Neural crest cell (in vitro differentiated cells): Measurements from ENCODE around the gene SKOR1. TPM values are rescaled to one million over a fixed set of nuclear protein-coding genes. Genes with fewer than 3 reads are reported as not detected.
A peak's percentile ranks its signal among the peaks of the same experiment; 100 is the strongest.

Experiments used
- DNase-seq: peaks from one replicate; pipeline ENCODE4 v3.0.0; 2021; ENCODE audit warnings: low read depth, mixed read lengths, low spot score
- H3K27ac Mint-ChIP-seq: one replicate; pipeline ENCODE4 v1.8.0; 2021; ENCODE audit warnings: mild to moderate bottlenecking, mixed read lengths; ENCODE audit not compliant: unreplicated experiment
- H3K27me3 Mint-ChIP-seq: 2 replicates; pipeline ENCODE4 v1.8.0; 2021; ENCODE audit warnings: low read depth, mild to moderate bottlenecking, mixed read lengths
- H3K36me3 Mint-ChIP-seq: 2 replicates; pipeline ENCODE4 v1.8.0; 2021; ENCODE audit warnings: low read depth, mild to moderate bottlenecking, mixed read lengths
- H3K4me1 Mint-ChIP-seq: 2 replicates; pipeline ENCODE4 v1.8.0; 2021; ENCODE audit warnings: mixed read lengths
- H3K4me3 Mint-ChIP-seq: one replicate; pipeline ENCODE4 v1.8.0; 2021; ENCODE audit warnings: mild to moderate bottlenecking, mixed read lengths
- H3K9me3 Mint-ChIP-seq: 2 replicates; pipeline ENCODE4 v1.8.0; 2021; ENCODE audit warnings: mixed read lengths
- CTCF ChIP-seq: fragments of 200-600 bp; sonication (generic); conservative IDR thresholded peaks from 2 replicates; pipeline ENCODE4 v1.5.0; 2021; ENCODE audit warnings: antibody characterized with exemption, mild to moderate bottlenecking
- total RNA-seq: library from RNA; stranded (reverse); gene quantifications from 2 replicates; pipeline ENCODE4 v1.2.1, GENCODE V29; 2021

Gene SKOR1
- total RNA-seq, 1 donor from 2014 or later, result 0.49 TPM

GRCh38 chr15:67854358-67854757 lies 29.0 kb downstream of the SKOR1 start:
- H3K9me3 Mint-ChIP-seq, result no peaks in the 10 kb centered on the region
- TF ChIP-seq CTCF, result no peak
- H3K4me3 Mint-ChIP-seq, result no peak overlapping the region
- no peaks in the 10 kb centered on the region for H3K36me3 Mint-ChIP-seq
- no peak for DNase-seq
- H3K27ac Mint-ChIP-seq, result no peak overlapping the region
- H3K27me3 Mint-ChIP-seq, result no peaks in the 10 kb centered on the region
- H3K4me1 Mint-ChIP-seq, result peaks cover 9% of the 10 kb centered on the region

DNA sequence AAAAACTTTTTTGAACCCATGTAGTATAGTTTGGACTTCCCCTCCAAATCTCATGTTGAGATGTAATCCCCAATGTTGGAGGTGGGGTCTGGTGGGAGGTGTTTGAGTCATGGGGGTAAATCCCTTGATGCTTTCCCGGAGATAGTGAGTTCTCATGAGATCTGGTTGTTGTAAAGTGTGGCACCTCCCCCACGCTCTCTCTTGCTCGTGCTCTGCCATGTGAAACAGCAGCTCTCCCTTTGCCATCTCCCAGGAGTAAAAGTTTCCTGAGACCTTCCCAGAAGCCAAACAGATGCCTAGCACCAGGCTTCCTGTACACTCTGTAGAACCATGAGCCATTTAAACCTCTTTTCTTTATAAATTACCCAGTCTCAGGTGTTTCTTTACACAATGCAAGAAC lies 30.5 kb downstream of the SKOR1 start:
- H3K9me3 Mint-ChIP-seq, result no peaks in the 10 kb centered on the region
- H3K27ac Mint-ChIP-seq, result no peak overlapping the region
- no peak overlapping the region for H3K4me3 Mint-ChIP-seq
- H3K4me1 Mint-ChIP-seq, result peaks cover 9% of the 10 kb centered on the region
- no peak for DNase-seq
- H3K36me3 Mint-ChIP-seq, result no peaks in the 10 kb centered on the region
- no peak for TF ChIP-seq CTCF
- H3K27me3 Mint-ChIP-seq, result no peaks in the 10 kb centered on the region

DNA sequence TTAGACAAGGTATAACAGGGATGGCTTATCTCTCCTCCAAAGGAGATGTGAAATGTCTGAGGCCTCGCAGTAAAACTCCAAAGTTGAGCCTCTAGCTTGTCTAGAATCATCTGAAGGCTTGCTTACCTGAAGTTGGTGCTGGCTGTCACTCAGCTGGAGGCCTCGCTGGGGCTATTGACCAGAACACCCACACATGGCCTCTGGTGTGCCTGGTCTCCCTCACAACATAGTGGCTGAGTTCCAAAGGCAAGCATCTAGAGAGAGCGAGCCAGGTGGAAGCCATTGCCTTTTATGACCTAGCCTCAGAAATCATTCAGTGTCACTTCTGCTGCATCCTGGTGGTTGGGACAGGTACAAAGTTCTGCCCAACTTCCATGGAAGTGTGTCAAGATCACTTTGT lies 31.9 kb downstream of the SKOR1 start:
- no peak for TF ChIP-seq CTCF
- H3K9me3 Mint-ChIP-seq, result no peaks in the 10 kb centered on the region
- H3K4me1 Mint-ChIP-seq, result peaks cover 9% of the 10 kb centered on the region
- no peak overlapping the region for H3K27ac Mint-ChIP-seq
- H3K36me3 Mint-ChIP-seq, result no peaks in the 10 kb centered on the region
- H3K27me3 Mint-ChIP-seq, result no peaks in the 10 kb centered on the region
- no peak for DNase-seq
- H3K4me3 Mint-ChIP-seq, result no peak overlapping the region

GRCh38 chr15:67859331-67859946 lies 34.1 kb downstream of the SKOR1 start:
- Mint-ChIP-seq H3K27ac (peak overlapping the region; percentile 27), H3K4me1 (peaks cover 10% of the 10 kb centered on the region), H3K9me3 (no peaks in the 10 kb centered on the region), H3K27me3 (peaks cover 2% of the 10 kb centered on the region), H3K36me3 (no peaks in the 10 kb centered on the region), H3K4me3 (no peak overlapping the region)
- no peak for DNase-seq
- no peak for TF ChIP-seq CTCF

GRCh38 chr15:67861983-67862382 lies 36.7 kb downstream of the SKOR1 start:
- TF ChIP-seq CTCF, result no peak
- no peaks in the 10 kb centered on the region for H3K36me3 Mint-ChIP-seq

More at GRCh38 chr15:67861983-67862382, 36.7 kb downstream of the SKOR1 start:
- Mint-ChIP-seq H3K4me3 (no peak overlapping the region), H3K27me3 (peaks cover 2% of the 10 kb centered on the region), H3K9me3 (no peaks in the 10 kb centered on the region), H3K27ac (no peak overlapping the region), H3K4me1 (peaks cover 5% of the 10 kb centered on the region)
- DNase-seq, result no peak
